GM12878 (cell line): ENCODE data around the gene PRADC1. TPM values are rescaled to one million over a fixed set of nuclear protein-coding genes. Genes with fewer than 3 reads are reported as not detected.

ENCODE experiments used
- ATAC-seq: fragments of 200-7000 bp; cut with Tn5 transposase; 3 replicates; pipeline ENCODE4 v1.9.1; 2020; ENCODE audit warnings: mild to moderate bottlenecking, moderate library complexity
- BruUV-seq: library from RNA; stranded (reverse); fragments of 400-500 nt; replicated peaks from 2 replicates; lab custom pipeline; 2021; lab: Mats Ljungman, UMichigan
- CTCF ChIA-PET: fragments of 300-600 bp; sonication (Branson Sonifier 250); formaldehyde crosslinking; extraction: SDS; loops from one replicate; lab custom pipeline; 2021; ENCODE audit warnings: inconsistent platforms; lab: Yijun Ruan, JAX
- POLR2A ChIA-PET: fragments of 350-600 bp; formaldehyde crosslinking; extraction: SDS; loops from one replicate; lab custom pipeline; 2021; ENCODE audit warnings: inconsistent platforms; lab: Charles Lee
- RAD21 ChIA-PET: fragments of 300-600 bp; sonication (Branson Sonifier 250); formaldehyde crosslinking; loops from one replicate; lab custom pipeline; 2023; ENCODE audit warnings: antibody characterized with exemption; ENCODE audit not compliant: unreplicated experiment; lab: Charles Lee
- SMC1A ChIA-PET: fragments of 300-600 bp; sonication (Branson Sonifier 250); formaldehyde crosslinking; loops from one replicate; lab custom pipeline; 2023; ENCODE audit not compliant: unreplicated experiment, uncharacterized antibody; lab: Charles Lee
- DNase-seq: peaks from one replicate; pipeline ENCODE4 v3.0.0-alpha.2; 2011; ENCODE audit warnings: low read depth, low spot score
- FAIRE-seq: peaks from 3 replicates; lab custom pipeline; 2011; peaks lifted over from hg19 to GRCh38; lab: Jason Lieb, UNC
- H2AFZ ChIP-seq: 2 replicates; pipeline ENCODE4 v1.6.0; 2011; ENCODE audit warnings: low read depth, low read length, control low read depth; ENCODE audit not compliant: control insufficient read depth
- H3K27ac ChIP-seq: 2 replicates; pipeline ENCODE4 v1.5.1; 2011; ENCODE audit warnings: control low read depth; ENCODE audit not compliant: control insufficient read depth, insufficient read depth
- H3K27me3 ChIP-seq, 2 experiments: replicated peaks in 1 of 2; 2 replicates each; pipeline versions ENCODE4 v1.6.0 to v1.6.1; 2011; ENCODE audit warnings: low read length in 1 of 2; ENCODE audit not compliant: control insufficient read depth in 2 of 2, insufficient read depth in 2 of 2
- H3K36me3 ChIP-seq, 2 experiments: 2 replicates each; pipeline ENCODE4 v1.5.1; 2011; ENCODE audit warnings: low read length in 1 of 2; ENCODE audit not compliant: control insufficient read depth in 2 of 2, insufficient read depth in 2 of 2
- H3K4me1 ChIP-seq: 2 replicates; pipeline ENCODE4 v1.6.1; 2011; ENCODE audit warnings: mild to moderate bottlenecking, low read length, moderate library complexity, mixed read lengths; ENCODE audit not compliant: control insufficient read depth, insufficient read depth
- H3K4me2 ChIP-seq: 2 replicates; pipeline ENCODE4 v1.6.0; 2011; ENCODE audit warnings: control low read depth; ENCODE audit not compliant: control insufficient read depth, insufficient read depth
- H3K4me3 ChIP-seq: fragments of 200-600 bp; sonication (generic); 2 replicates; pipeline ENCODE4 v1.5.1; 2016
- H3K79me2 ChIP-seq: 2 replicates; pipeline ENCODE4 v1.6.0; 2011; ENCODE audit warnings: low read length; ENCODE audit not compliant: control insufficient read depth, insufficient read depth
- H3K9ac ChIP-seq: 2 replicates; pipeline ENCODE4 v1.8.0; 2011; ENCODE audit warnings: low read length, control low read depth, mixed read lengths; ENCODE audit not compliant: control insufficient read depth, insufficient read depth
- H3K9me3 ChIP-seq: replicated peaks from 3 replicates; pipeline ENCODE4 v1.5.1; 2011; ENCODE audit warnings: mild to moderate bottlenecking, low read length; ENCODE audit not compliant: control insufficient read depth, insufficient read depth
- H4K20me1 ChIP-seq: 2 replicates; pipeline ENCODE4 v1.6.0; 2011; ENCODE audit not compliant: control insufficient read depth, insufficient read depth
- BHLHE40 ChIP-seq, 2 experiments: fragments of 450-650 bp in 1 of 2; IDR thresholded peaks; 2 replicates each; pipeline ENCODE4 v1.6.1; 2011 to 2017; ENCODE audit warnings: low read depth in 2 of 2, borderline replicate concordance in 1 of 2, improper control_type of control experiment in 1 of 2, low read length in 1 of 2, mild to moderate bottlenecking in 1 of 2
- E4F1 ChIP-seq: fragments of 450-650 bp; IDR thresholded peaks from 2 replicates; pipeline ENCODE4 v1.6.1; 2018; ENCODE audit warnings: borderline replicate concordance, mild to moderate bottlenecking; ENCODE audit not compliant: partially characterized antibody
- EZH2 ChIP-seq: IDR thresholded peaks from 2 replicates; pipeline ENCODE4 v1.6.1; 2012; ENCODE audit warnings: low read depth, mild to moderate bottlenecking, control low read depth, inconsistent platforms, low read length, borderline replicate concordance; ENCODE audit not compliant: control insufficient read depth
- IKZF2 ChIP-seq, 2 experiments: fragments of 450-650 bp; IDR thresholded peaks; 2 replicates each; pipeline ENCODE4 v1.6.1; 2017; ENCODE audit warnings: mild to moderate bottlenecking in 2 of 2, moderate library complexity in 2 of 2
- NKRF ChIP-seq: fragments of 450-650 bp; conservative IDR thresholded peaks from 2 replicates; pipeline ENCODE4 v1.6.1; 2017; ENCODE audit warnings: mild to moderate bottlenecking, moderate library complexity
- PML ChIP-seq: IDR thresholded peaks from 2 replicates; pipeline ENCODE4 v1.6.1; 2012; ENCODE audit warnings: low read length, inconsistent platforms
- RAD51 ChIP-seq: fragments of 450-650 bp; IDR thresholded peaks from 2 replicates; pipeline ENCODE4 v1.6.1; 2016; ENCODE audit warnings: moderate library complexity, mild to moderate bottlenecking, inconsistent platforms
- SMAD5 ChIP-seq: IDR thresholded peaks from 2 replicates; pipeline ENCODE4 v1.6.1; 2016; ENCODE audit warnings: antibody characterized with exemption, low read depth
- SREBF2 ChIP-seq: IDR thresholded peaks from 2 replicates; pipeline ENCODE4 v1.6.1; 2012; ENCODE audit warnings: mild to moderate bottlenecking, low read length
- YBX1 ChIP-seq: fragments of 450-650 bp; IDR thresholded peaks from 2 replicates; pipeline ENCODE4 v1.6.1; 2016; ENCODE audit warnings: antibody characterized with exemption
- ZBTB40 ChIP-seq: fragments of 450-650 bp; IDR thresholded peaks from 2 replicates; pipeline ENCODE4 v1.6.1; 2016; ENCODE audit warnings: mild to moderate bottlenecking, moderate library complexity, borderline replicate concordance
- ZNF384 ChIP-seq: IDR thresholded peaks from 2 replicates; pipeline ENCODE4 v1.6.1; 2012; ENCODE audit warnings: low read depth, mild to moderate bottlenecking, low read length, improper control_type of control experiment, borderline replicate concordance
- WGBS: methylation state at CpG from one replicate; pipeline ENCODE4 v1.1.6; 2016; ENCODE audit warnings: low lambda C conversion rate; ENCODE audit not compliant: insufficient replicate concordance, insufficient coverage; ENCODE audit errors: missing lambda C conversion rate; 5-methylcytosine and 5-hydroxymethylcytosine counted together
- in situ Hi-C: fragments of 300-500 bp; cut with MboI; formaldehyde crosslinking; loops from 9 replicates; pipeline ENCODE4 v1.14.3; 2018; ENCODE audit warnings: mixed read lengths
- intact Hi-C: fragments of 100-400 bp; cut with micrococcal nuclease; formaldehyde crosslinking; loops from one replicate; pipeline ENCODE4 v1.14.2; 2022; ENCODE audit not compliant: unreplicated experiment
- polyA plus RNA-seq, 11 experiments: library from polyadenylated mRNA; depleted of rRNA in 4 of 11; unstranded in 6 of 11; stranded (reverse) in 5 of 11; fragments of >200 nt; fragmentation: Nextera tagmentation in 4 of 11; fragmentation: Illumina TruSeq in 1 of 11; extraction: Ambion mirVana in 4 of 11; extraction: Trizol in 1 of 11; gene quantifications; 1 replicate in 1 of 11; 2 replicates in 10 of 11; pipeline versions ENCODE4 v1.2.1 to v1.2.3, GENCODE V29; 2011 to 2016; ENCODE audit warnings: inconsistent platforms in 2 of 11, missing spikeins in 2 of 11, low read depth in 1 of 11
- total RNA-seq, 4 experiments: library from RNA; depleted of rRNA in 3 of 4; stranded (reverse); fragments of >200 nt in 3 of 4; fragmentation: Illumina TruSeq in 1 of 4; extraction: Trizol in 1 of 4; gene quantifications; 2 replicates each; pipeline versions ENCODE4 v1.2.1 to v1.2.3, GENCODE V29; 2013 to 2021

PRADC1 gene
- total and polyA plus RNA-seq, 10 of the 15 experiments (the other 5 are each of a cell fraction or from before 2014, with no cell fraction given): 3.7 to 39.0 (median 13.8) TPM

- TF ChIP-seq EZH2: no peak
- no peak for TF ChIP-seq SREBF2
- no peak for TF ChIP-seq PML
- no peak for TF ChIP-seq NKRF
Measured at GRCh38 chr2:73260338-73260984, 27.4 kb upstream of the PRADC1 start (continued).

DNA sequence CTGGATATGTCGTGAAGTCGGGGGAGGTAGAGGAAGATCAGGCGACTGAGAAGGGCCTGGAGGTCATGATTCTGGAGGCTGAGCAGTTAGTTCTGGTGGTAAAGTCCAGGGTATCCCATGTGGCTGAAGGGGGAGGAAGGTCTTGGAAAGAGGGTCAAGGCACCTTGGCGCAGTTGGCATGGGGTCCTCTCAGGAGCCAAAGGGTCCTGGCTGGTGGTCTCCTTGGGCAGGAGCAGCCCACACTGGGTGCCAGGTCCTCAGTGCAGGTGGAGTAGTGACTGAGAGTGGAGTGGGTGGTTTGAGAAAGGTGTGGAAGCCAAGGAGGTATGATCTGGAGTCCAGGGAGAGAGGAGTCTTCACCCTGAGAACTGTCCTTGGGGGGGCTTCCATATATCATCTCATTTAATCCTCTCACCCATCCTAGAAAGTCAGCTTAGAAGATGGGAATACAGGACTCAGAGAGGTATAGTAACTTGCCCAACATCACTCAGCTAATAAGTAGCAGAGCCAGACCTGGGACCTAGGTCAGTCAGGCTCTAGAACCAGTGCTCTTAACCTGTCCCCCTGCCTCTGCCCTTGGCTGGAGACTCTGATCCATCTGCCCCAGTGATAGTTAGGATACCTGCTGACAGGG, 26.8 kb upstream of the PRADC1 start:
- Histone ChIP-seq H3K4me2 (no peak overlapping the region), H3K9me3 (no peaks in the 10 kb centered on the region), H3K36me3 (peaks cover 10 to 21% of the 10 kb centered on the region in 2 experiments; a peak in 3 of 4 replicates), H3K4me1 (no peaks in the 10 kb centered on the region), H3K27ac (no peak overlapping the region), H3K9ac (no peak overlapping the region), H2AFZ (no peak overlapping the region), H4K20me1 (no peaks in the 10 kb centered on the region), H3K79me2 (no peaks in the 10 kb centered on the region), H3K27me3 (no peaks in the 10 kb centered on the region), H3K4me3 (no peak overlapping the region)
- intact Hi-C loops (no loop called here), in situ Hi-C loops (no loop called here)
- no TSS peak for BruUV-seq
- no peak for DNase-seq
- 91% methylated on average over 4 of the region's 4 CpGs for WGBS
- FAIRE-seq: no peak
- RAD21 ChIA-PET: no interaction called here
- POLR2A ChIA-PET: interaction anchor here (0.8 kb wide), 1 partner anchor 10 kb away, joined by 3 read pairs; no protein-coding TSS in a partner anchor
- CTCF ChIA-PET: no interaction called here
- SMC1A ChIA-PET: no interaction called here
- ATAC-seq: no peak
- TF ChIP-seq ZNF384 (no peak), IKZF2 (IDR thresholded peaks at IDR 0.05) (no peak), ZBTB40 (no peak), BHLHE40 (IDR thresholded peaks at IDR 0.05; ENCODE audit: borderline replicate concordance in 1 of 2, low read depth in 2 of 2, low read length in 1 of 2) (no peak), RAD51 (no peak), E4F1 (no peak), YBX1 (no peak), SMAD5 (no peak)
